Activated CD4-positive, CD25-positive, alpha-beta regulatory T cell treated with anti-CD3 and anti-CD28 coated beads, Interleukin-2, amount 50 U/mL, for 72 hours (primary cell): Measurements from ENCODE around the gene PVR.
"Not testable (repeated sequence)": the region's sequence is repeated elsewhere in the genome, so short reads cannot be mapped to it uniquely, and the experiment has no call there.

Experiments used
- DNase-seq: peaks from one replicate; pipeline ENCODE4 v3.0.0; 2021

The PVR gene

GRCh38 chr19:44643605-44644401 is at the start of gene PVR:
TSS of gene PVR (plus strand) at chr19:44643910. CDS start at chr19:44644097, 187 bp downstream.
- DNase-seq: peak; percentile 37

- no peak for DNase-seq
These were observed 47.1 kb upstream of the PVR start for GRCh38 chr19:44596428-44597130.

GRCh38 chr19:44597131-44597491 is 46.6 kb upstream of the PVR start:
- no peak for DNase-seq

- DNase-seq: no peak
These were observed 45.4 kb upstream of the PVR start for GRCh38 chr19:44598355-44598754.

GRCh38 chr19:44598880-44599279 is 44.8 kb upstream of the PVR start:
- DNase-seq: no peak

GRCh38 chr19:44600466-44600865 is 43.2 kb upstream of the PVR start:
- DNase-seq: no peak

GRCh38 chr19:44602081-44602480 is 41.6 kb upstream of the PVR start:
- DNase-seq: no peak

GRCh38 chr19:44603201-44603945 is 40.3 kb upstream of the PVR start:
- DNase-seq: no peak

- DNase-seq: no peak
These were observed 39.5 kb upstream of the PVR start for GRCh38 chr19:44604241-44604640.

GRCh38 chr19:44605547-44605946 is 38.2 kb upstream of the PVR start:
- DNase-seq: no peak

GRCh38 chr19:44607049-44607448 is 36.7 kb upstream of the PVR start:
- DNase-seq: no peak

GRCh38 chr19:44607917-44608316 is 35.8 kb upstream of the PVR start:
- no peak for DNase-seq

- no peak for DNase-seq
These were observed 35.3 kb upstream of the PVR start for GRCh38 chr19:44608391-44608821.

GRCh38 chr19:44609219-44609618 is 34.5 kb upstream of the PVR start:
- DNase-seq: no peak

GRCh38 chr19:44610497-44610896 is 33.2 kb upstream of the PVR start:
- DNase-seq: not testable (repeated sequence)

GRCh38 chr19:44611812-44612295 is 31.9 kb upstream of the PVR start:
- DNase-seq: no peak

GRCh38 chr19:44613295-44614178 is 30.2 kb upstream of the PVR start, which contains the start of gene IGSF23:
TSS of gene IGSF23 (plus strand) at chr19:44613563. CDS start at chr19:44613646, 83 bp downstream.
- DNase-seq: no peak

GRCh38 chr19:44614313-44614712 is 29.4 kb upstream of the PVR start:
- no peak for DNase-seq

- no peak for DNase-seq
These were observed 27.9 kb upstream of the PVR start for GRCh38 chr19:44615863-44616247.

- DNase-seq: no peak
These were observed 26.4 kb upstream of the PVR start for GRCh38 chr19:44617110-44617880.

- no peak for DNase-seq
These were observed 24.9 kb upstream of the PVR start for GRCh38 chr19:44618640-44619357.
